ENCODE results near the gene FGA. TPM values are rescaled to one million over a fixed set of nuclear protein-coding genes. Genes with fewer than 3 reads are reported as not detected.

Gene FGA
- total RNA-seq, 1 experiment from 2014 or later = not detected

DNA sequence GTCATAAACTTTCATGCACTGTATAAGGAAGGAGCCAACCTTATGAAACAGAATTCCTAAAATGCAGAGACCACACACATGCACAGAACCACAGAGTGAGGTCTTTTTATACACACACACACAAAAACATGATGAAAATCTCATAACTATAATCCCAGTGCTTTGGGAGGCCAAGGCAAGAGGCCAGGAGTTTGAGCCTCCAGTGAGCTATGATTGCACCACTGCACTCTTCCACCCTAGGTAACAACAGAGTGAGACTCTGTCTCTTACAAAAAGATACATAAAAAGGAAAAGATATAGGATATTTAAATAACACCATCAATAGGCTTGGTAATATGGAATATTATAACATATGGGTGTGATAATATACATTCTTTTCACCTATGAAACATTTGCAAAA lies 10.6 kb downstream of the FGA start:
- H3K4me3 ChIP-seq (ENCODE audit: low read length) = no peak overlapping the region

DNA sequence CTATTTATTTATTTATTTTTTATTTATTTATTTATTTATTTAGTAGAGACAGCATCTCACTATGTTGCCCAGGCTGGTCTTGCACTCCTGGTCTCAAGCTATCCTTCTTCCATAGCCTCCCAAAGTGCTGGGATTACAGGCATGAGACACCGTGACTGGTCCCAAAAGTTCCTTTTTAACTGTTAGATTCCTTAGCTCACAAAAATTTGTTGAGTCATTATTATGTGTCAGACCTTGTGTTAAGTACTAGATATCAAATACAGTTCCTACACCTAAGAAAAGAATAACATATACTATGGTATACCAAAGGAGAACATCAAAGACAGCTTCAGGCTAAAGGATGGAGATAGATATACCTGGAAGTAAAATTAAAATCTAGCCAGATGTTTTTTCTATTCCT lies 11.6 kb downstream of the FGA start:
- Histone ChIP-seq H3K9ac (ENCODE audit: low read length) (no peak overlapping the region), H3K9me3 (ENCODE audit: low read length) (no peaks in the 10 kb centered on the region), H3K79me2 (ENCODE audit: low read length) (no peaks in the 10 kb centered on the region), H3K4me3 (ENCODE audit: low read length) (no peak overlapping the region), H3K4me1 (ENCODE audit: low read length) (no peaks in the 10 kb centered on the region), H3K36me3 (ENCODE audit: insufficient read depth, low read length) (no peaks in the 10 kb centered on the region), H3K9me2 (replicated peaks; ENCODE audit: insufficient read depth, low read length) (no peaks in the 10 kb centered on the region), H3K27ac (ENCODE audit: low read length) (no peak overlapping the region), H3K27me3 (ENCODE audit: low read length) (no peaks in the 10 kb centered on the region; the same call in 1 of the 2 replicates), H3K4me2 (ENCODE audit: low read depth, low read length, poor library complexity, severe bottlenecking) (no peak overlapping the region), H4K20me1 (ENCODE audit: insufficient read depth, low read depth, low read length) (no peaks in the 10 kb centered on the region), H2AFZ (ENCODE audit: low read length) (no peak overlapping the region)
- DNase-seq = no peak

More for the DNA sequence above, 10.6 kb downstream of the FGA start:
- Histone ChIP-seq H4K20me1 (ENCODE audit: insufficient read depth, low read depth, low read length) (no peaks in the 10 kb centered on the region), H2AFZ (ENCODE audit: low read length) (no peak overlapping the region), H3K36me3 (ENCODE audit: insufficient read depth, low read length) (no peaks in the 10 kb centered on the region), H3K9me2 (replicated peaks; ENCODE audit: insufficient read depth, low read length) (no peaks in the 10 kb centered on the region), H3K4me2 (ENCODE audit: low read depth, low read length, poor library complexity, severe bottlenecking) (no peak overlapping the region), H3K27me3 (ENCODE audit: low read length) (no peaks in the 10 kb centered on the region; the same call in 1 of the 2 replicates), H3K27ac (ENCODE audit: low read length) (no peak overlapping the region), H3K9ac (ENCODE audit: low read length) (no peak overlapping the region), H3K79me2 (ENCODE audit: low read length) (no peaks in the 10 kb centered on the region), H3K4me1 (ENCODE audit: low read length) (no peaks in the 10 kb centered on the region), H3K9me3 (ENCODE audit: low read length) (no peaks in the 10 kb centered on the region)
- DNase-seq = no peak

DNA sequence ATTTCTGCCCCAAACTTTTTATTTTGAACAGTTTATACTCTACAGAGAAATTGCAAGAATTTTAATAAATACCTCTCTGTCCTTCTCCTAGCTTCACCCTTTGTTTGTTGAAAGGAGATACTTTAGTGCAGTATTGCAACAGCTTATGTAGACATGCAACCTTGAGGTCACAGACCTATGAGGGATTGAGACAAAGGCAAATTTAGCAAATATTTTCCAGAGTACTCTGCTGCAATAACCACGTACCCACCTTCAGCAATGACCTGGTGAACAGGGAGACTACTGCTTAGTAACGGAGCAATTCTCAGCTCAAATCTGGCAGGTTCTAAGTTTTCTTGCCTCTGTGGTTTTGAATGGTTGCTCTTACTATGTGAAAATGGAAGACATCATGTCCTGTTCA lies 13.2 kb downstream of the FGA start:
- Histone ChIP-seq H3K4me2 (ENCODE audit: low read depth, low read length, poor library complexity, severe bottlenecking) (no peak overlapping the region), H3K9me2 (replicated peaks; ENCODE audit: insufficient read depth, low read length) (no peaks in the 10 kb centered on the region)

DNA sequence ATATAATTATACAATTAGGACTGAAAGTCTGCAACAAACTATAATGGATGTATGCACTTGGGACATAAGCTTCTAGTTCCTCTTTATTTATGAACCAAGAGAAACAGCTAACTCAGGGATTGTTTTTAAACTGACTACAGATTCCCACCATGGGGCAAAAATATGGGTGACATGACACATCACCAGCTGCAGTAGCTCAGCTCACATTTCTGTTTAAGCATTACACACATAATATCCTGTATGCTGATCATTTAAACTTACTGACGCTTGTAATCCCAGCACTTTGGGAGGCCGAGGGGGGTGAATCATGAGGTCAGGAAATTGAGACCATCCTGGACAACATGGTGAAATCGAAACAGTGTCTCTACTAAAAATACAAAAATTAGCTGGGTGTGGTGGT lies 16.2 kb downstream of the FGA start:
- no peak for DNase-seq
- Histone ChIP-seq H3K27ac (ENCODE audit: low read length) (no peak overlapping the region), H2AFZ (ENCODE audit: low read length) (no peak overlapping the region), H4K20me1 (ENCODE audit: insufficient read depth, low read depth, low read length) (no peaks in the 10 kb centered on the region), H3K9me2 (replicated peaks; ENCODE audit: insufficient read depth, low read length) (no peaks in the 10 kb centered on the region), H3K9me3 (ENCODE audit: low read length) (no peaks in the 10 kb centered on the region), H3K4me3 (ENCODE audit: low read length) (no peak overlapping the region), H3K4me1 (ENCODE audit: low read length) (no peaks in the 10 kb centered on the region), H3K36me3 (ENCODE audit: insufficient read depth, low read length) (no peaks in the 10 kb centered on the region), H3K79me2 (ENCODE audit: low read length) (no peaks in the 10 kb centered on the region), H3K27me3 (ENCODE audit: low read length) (no peaks in the 10 kb centered on the region; the same call in 1 of the 2 replicates), H3K4me2 (ENCODE audit: low read depth, low read length, poor library complexity, severe bottlenecking) (no peak overlapping the region), H3K9ac (ENCODE audit: low read length) (no peak overlapping the region)

More for the DNA sequence above, 13.2 kb downstream of the FGA start:
- DNase-seq = no peak
- no peaks in the 10 kb centered on the region for H3K79me2 ChIP-seq (ENCODE audit: low read length)
- no peaks in the 10 kb centered on the region; the same call in 1 of the 2 replicates for H3K27me3 ChIP-seq (ENCODE audit: low read length)
- no peak overlapping the region for H3K9ac ChIP-seq (ENCODE audit: low read length)
- H3K9me3 ChIP-seq (ENCODE audit: low read length) = no peaks in the 10 kb centered on the region
- no peaks in the 10 kb centered on the region for H3K36me3 ChIP-seq (ENCODE audit: insufficient read depth, low read length)
- H2AFZ ChIP-seq (ENCODE audit: low read length) = no peak overlapping the region
- no peaks in the 10 kb centered on the region for H4K20me1 ChIP-seq (ENCODE audit: insufficient read depth, low read depth, low read length)
- H3K27ac ChIP-seq (ENCODE audit: low read length) = no peak overlapping the region
- H3K4me3 ChIP-seq (ENCODE audit: low read length) = no peak overlapping the region
- no peaks in the 10 kb centered on the region for H3K4me1 ChIP-seq (ENCODE audit: low read length)

DNA sequence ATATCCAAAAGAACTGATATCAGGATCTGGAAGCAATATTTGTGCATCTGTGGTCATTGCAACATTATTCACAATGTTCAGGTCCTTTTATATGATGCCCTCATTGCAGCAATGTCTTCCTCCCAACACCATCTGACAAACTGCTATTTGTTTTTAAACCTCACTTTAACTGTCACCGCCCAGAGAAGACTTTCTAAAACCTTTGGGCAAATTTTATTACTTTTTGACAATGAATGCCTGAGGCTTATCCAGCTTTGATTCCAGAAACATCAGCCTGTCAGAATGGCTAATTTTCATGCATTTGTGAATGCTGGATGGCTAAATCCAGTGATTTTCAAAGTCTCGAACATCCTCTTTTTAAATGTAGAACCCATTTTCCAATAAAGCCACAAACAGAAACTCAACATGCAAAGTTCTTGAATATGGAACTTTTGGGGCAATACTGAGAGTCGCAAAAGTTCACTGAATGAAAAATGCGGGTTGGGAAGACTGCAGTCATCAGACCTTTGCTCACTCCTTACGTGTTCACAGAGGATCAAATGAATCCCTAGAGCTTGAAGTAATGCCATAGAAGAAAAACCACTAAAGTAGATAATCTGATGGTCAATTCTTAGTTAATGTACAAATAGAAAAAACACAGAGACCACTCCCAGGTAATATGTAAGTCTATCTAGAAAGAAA lies 17.2 kb downstream of the FGA start:
- H3K9ac ChIP-seq (ENCODE audit: low read length) = no peak overlapping the region
- H3K36me3 ChIP-seq (ENCODE audit: insufficient read depth, low read length) = no peaks in the 10 kb centered on the region
- no peaks in the 10 kb centered on the region for H3K4me1 ChIP-seq (ENCODE audit: low read length)
- H3K9me2 ChIP-seq (replicated peaks; ENCODE audit: insufficient read depth, low read length) = no peaks in the 10 kb centered on the region
- H3K27ac ChIP-seq (ENCODE audit: low read length) = no peak overlapping the region
- H3K27me3 ChIP-seq (ENCODE audit: low read length) = no peaks in the 10 kb centered on the region; the same call in 1 of the 2 replicates
- H3K4me2 ChIP-seq (ENCODE audit: low read depth, low read length, poor library complexity, severe bottlenecking) = no peak overlapping the region
- DNase-seq = no peak
- no peaks in the 10 kb centered on the region for H3K9me3 ChIP-seq (ENCODE audit: low read length)
- H3K79me2 ChIP-seq (ENCODE audit: low read length) = no peaks in the 10 kb centered on the region
- no peaks in the 10 kb centered on the region for H4K20me1 ChIP-seq (ENCODE audit: insufficient read depth, low read depth, low read length)
- H3K4me3 ChIP-seq (ENCODE audit: low read length) = no peak overlapping the region
- no peak overlapping the region for H2AFZ ChIP-seq (ENCODE audit: low read length)

DNA sequence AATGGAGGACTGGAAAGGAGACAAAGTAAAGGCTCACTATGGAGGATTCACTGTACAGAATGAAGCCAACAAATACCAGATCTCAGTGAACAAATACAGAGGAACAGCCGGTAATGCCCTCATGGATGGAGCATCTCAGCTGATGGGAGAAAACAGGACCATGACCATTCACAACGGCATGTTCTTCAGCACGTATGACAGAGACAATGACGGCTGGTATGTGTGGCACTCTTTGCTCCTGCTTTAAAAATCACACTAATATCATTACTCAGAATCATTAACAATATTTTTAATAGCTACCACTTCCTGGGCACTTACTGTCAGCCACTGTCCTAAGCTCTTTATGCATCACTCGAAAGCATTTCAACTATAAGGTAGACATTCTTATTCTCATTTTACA lies 21.0 kb downstream of the FGA start:
- Histone ChIP-seq H3K27me3 (ENCODE audit: low read length) (no peaks in the 10 kb centered on the region), H2AFZ (ENCODE audit: low read length) (no peak overlapping the region), H3K4me1 (ENCODE audit: low read length) (no peaks in the 10 kb centered on the region), H3K4me2 (ENCODE audit: low read depth, low read length, poor library complexity, severe bottlenecking) (no peak overlapping the region), H3K27ac (ENCODE audit: low read length) (no peak overlapping the region), H3K4me3 (ENCODE audit: low read length) (no peak overlapping the region), H4K20me1 (ENCODE audit: insufficient read depth, low read depth, low read length) (no peaks in the 10 kb centered on the region), H3K36me3 (ENCODE audit: insufficient read depth, low read length) (no peaks in the 10 kb centered on the region), H3K9ac (ENCODE audit: low read length) (no peak overlapping the region), H3K9me2 (replicated peaks; ENCODE audit: insufficient read depth, low read length) (no peaks in the 10 kb centered on the region), H3K79me2 (ENCODE audit: low read length) (no peaks in the 10 kb centered on the region), H3K9me3 (ENCODE audit: low read length) (no peaks in the 10 kb centered on the region)
- no peak for DNase-seq

DNA sequence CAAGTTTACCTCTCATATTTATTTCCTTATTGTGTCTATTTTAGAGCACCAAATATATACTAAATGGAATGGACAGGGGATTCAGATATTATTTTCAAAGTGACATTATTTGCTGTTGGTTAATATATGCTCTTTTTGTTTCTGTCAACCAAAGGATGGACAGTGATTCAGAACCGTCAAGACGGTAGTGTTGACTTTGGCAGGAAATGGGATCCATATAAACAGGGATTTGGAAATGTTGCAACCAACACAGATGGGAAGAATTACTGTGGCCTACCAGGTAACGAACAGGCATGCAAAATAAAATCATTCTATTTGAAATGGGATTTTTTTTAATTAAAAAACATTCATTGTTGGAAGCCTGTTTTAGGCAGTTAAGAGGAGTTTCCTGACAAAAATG lies 21.5 kb downstream of the FGA start:
- Histone ChIP-seq H3K36me3 (ENCODE audit: insufficient read depth, low read length) (no peaks in the 10 kb centered on the region), H2AFZ (ENCODE audit: low read length) (no peak overlapping the region), H3K9ac (ENCODE audit: low read length) (no peak overlapping the region), H3K79me2 (ENCODE audit: low read length) (no peaks in the 10 kb centered on the region), H3K4me2 (ENCODE audit: low read depth, low read length, poor library complexity, severe bottlenecking) (no peak overlapping the region), H3K4me3 (ENCODE audit: low read length) (no peak overlapping the region), H3K9me2 (replicated peaks; ENCODE audit: insufficient read depth, low read length) (no peaks in the 10 kb centered on the region), H4K20me1 (ENCODE audit: insufficient read depth, low read depth, low read length) (no peaks in the 10 kb centered on the region), H3K9me3 (ENCODE audit: low read length) (no peaks in the 10 kb centered on the region), H3K27ac (ENCODE audit: low read length) (no peak overlapping the region), H3K4me1 (ENCODE audit: low read length) (no peaks in the 10 kb centered on the region), H3K27me3 (ENCODE audit: low read length) (no peaks in the 10 kb centered on the region)
- no peak for DNase-seq

DNA sequence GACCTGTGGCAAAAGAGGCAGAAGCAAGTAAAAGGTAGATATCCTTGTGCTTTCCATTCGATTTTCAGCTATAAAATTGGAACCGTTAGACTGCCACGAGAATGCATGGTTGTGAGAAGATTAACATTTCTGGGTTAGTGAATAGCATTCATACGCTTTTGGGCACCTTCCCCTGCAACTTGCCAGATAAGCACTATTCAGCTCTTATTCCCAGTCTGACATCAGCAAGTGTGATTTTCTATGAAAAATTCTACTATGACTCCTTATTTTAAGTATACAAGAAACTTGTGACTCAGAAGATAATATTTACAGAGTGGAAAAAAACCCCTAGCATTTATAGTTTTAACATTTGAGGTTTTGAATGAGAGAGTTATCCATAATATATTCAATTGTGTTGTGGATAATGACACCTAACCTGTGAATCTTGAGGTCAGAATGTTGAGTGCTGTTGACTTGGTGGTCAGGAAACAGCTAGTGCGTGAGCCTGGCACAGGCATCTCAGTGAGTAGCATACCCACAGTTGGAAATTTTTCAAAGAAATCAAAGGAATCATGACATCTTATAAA lies 23.8 kb downstream of the FGA start:
- Histone ChIP-seq H3K9ac (ENCODE audit: low read length) (no peak overlapping the region), H3K79me2 (ENCODE audit: low read length) (no peaks in the 10 kb centered on the region), H3K9me2 (replicated peaks; ENCODE audit: insufficient read depth, low read length) (no peaks in the 10 kb centered on the region), H3K27me3 (ENCODE audit: low read length) (no peaks in the 10 kb centered on the region), H3K36me3 (ENCODE audit: insufficient read depth, low read length) (no peaks in the 10 kb centered on the region), H2AFZ (ENCODE audit: low read length) (no peak overlapping the region), H3K27ac (ENCODE audit: low read length) (no peak overlapping the region), H3K4me3 (ENCODE audit: low read length) (no peak overlapping the region), H3K4me1 (ENCODE audit: low read length) (no peaks in the 10 kb centered on the region), H3K9me3 (ENCODE audit: low read length) (no peaks in the 10 kb centered on the region), H3K4me2 (ENCODE audit: low read depth, low read length, poor library complexity, severe bottlenecking) (no peak overlapping the region), H4K20me1 (ENCODE audit: insufficient read depth, low read depth, low read length) (no peaks in the 10 kb centered on the region)
- no peak for DNase-seq
